Activated T-helper 1 cell treated with anti-CD3 and anti-CD28 coated beads, Interleukin-12 subunit alpha, Interleukin-12 subunit beta, Interleukin-2, Interleukin-4 antibody, amounts not matched to agents 30 ng/mL and 10 ng/mL and 1 ng/mL, durations not matched to agents 14 hours and 24 hours and 36 hours (primary cell): ENCODE measurements around the gene PCDHA3. TPM values are rescaled to one million over a fixed set of nuclear protein-coding genes. Genes with fewer than 3 reads are reported as not detected.
"Not testable (repeated sequence)": the region's sequence is repeated elsewhere in the genome, so short reads cannot be mapped to it uniquely, and the experiment has no call there.

ENCODE experiments used
- DNase-seq: peaks from one replicate; pipeline ENCODE4 v3.0.0; 2021; ENCODE audit warnings: low spot score
- H3K27ac Mint-ChIP-seq: one replicate; pipeline ENCODE4 v1.8.0; 2021; ENCODE audit warnings: mild to moderate bottlenecking, mixed read lengths
- H3K27me3 Mint-ChIP-seq: one replicate; pipeline ENCODE4 v1.8.0; 2022; ENCODE audit warnings: mild to moderate bottlenecking, moderate library complexity, mixed read lengths; ENCODE audit not compliant: insufficient read depth
- H3K36me3 Mint-ChIP-seq: one replicate; pipeline ENCODE4 v1.8.0; 2021; ENCODE audit warnings: low read depth, mixed read lengths
- H3K4me1 Mint-ChIP-seq: one replicate; pipeline ENCODE4 v1.8.0; 2021; ENCODE audit warnings: low read depth, mixed read lengths
- H3K4me3 Mint-ChIP-seq: one replicate; pipeline ENCODE4 v1.8.0; 2021; ENCODE audit warnings: mild to moderate bottlenecking, moderate library complexity, mixed read lengths
- H3K9me3 Mint-ChIP-seq: one replicate; pipeline ENCODE4 v1.8.0; 2021; ENCODE audit warnings: mixed read lengths
- intact Hi-C: fragments of 100-400 bp; cut with micrococcal nuclease; formaldehyde crosslinking; loops from one replicate; pipeline ENCODE4 v1.15.1; 2024
- total RNA-seq: library from RNA; stranded (reverse); gene quantifications from 2 replicates; pipeline ENCODE4 v1.2.3, GENCODE V29; 2022

Gene PCDHA3
- total RNA-seq, 1 donor from 2014 or later: not detected

GRCh38 chr5:140849831-140850634 lies 49.2 kb downstream of the PCDHA3 start:
- not testable (repeated sequence) for H3K27ac Mint-ChIP-seq, H3K36me3 Mint-ChIP-seq, H3K4me1 Mint-ChIP-seq, H3K4me3 Mint-ChIP-seq, H3K27me3 Mint-ChIP-seq, DNase-seq
- H3K9me3 Mint-ChIP-seq: peaks cover 22% of the 10 kb centered on the region
- intact Hi-C loops: loop anchor here (10.0 kb wide), 1 partner anchor 565 kb away; the partner anchor contains the start of genes PCDHGA10 and PCDHGB7

Other genes with a start within 250 kb of the PCDHA3 start
- 55.6 and 59.2 TPM in 2 replicates for gene SRA1, start 243.6 kb upstream of the PCDHA3 start, total RNA-seq
- 17.2 and 21.2 TPM in 2 replicates for gene APBB3, start 236.5 kb upstream of the PCDHA3 start, total RNA-seq
- gene SLC35A4, start 236.2 kb upstream of the PCDHA3 start, total RNA-seq: 94.3 and 107 TPM in 2 replicates
- 0.29 and 0.62 TPM in 2 replicates for gene CD14, start 167.9 kb upstream of the PCDHA3 start, total RNA-seq
- 43.2 and 43.6 TPM in 2 replicates for gene TMCO6, start 161.6 kb upstream of the PCDHA3 start, total RNA-seq
- gene NDUFA2, start 153.4 kb upstream of the PCDHA3 start, total RNA-seq: 63.4 and 63.8 TPM in 2 replicates
- gene IK, start 153.2 kb upstream of the PCDHA3 start, total RNA-seq: 115 and 118 TPM in 2 replicates
- 42.7 and 43.2 TPM in 2 replicates for gene WDR55, start 136.2 kb upstream of the PCDHA3 start, total RNA-seq
- 3.3 and 4.1 TPM in 2 replicates for gene DND1, start 127.5 kb upstream of the PCDHA3 start, total RNA-seq
- 112 and 114 TPM in 2 replicates for gene HARS1, start 109.7 kb upstream of the PCDHA3 start, total RNA-seq
- 31.2 and 32.7 TPM in 2 replicates for gene HARS2, start 109.6 kb upstream of the PCDHA3 start, total RNA-seq
- 68.0 and 71.2 TPM in 2 replicates for gene ZMAT2, start 100.6 kb upstream of the PCDHA3 start, total RNA-seq
- not detected in 2 replicates for gene PCDHA1, start 14.9 kb upstream of the PCDHA3 start, total RNA-seq
- gene PCDHA2, start 6.2 kb upstream of the PCDHA3 start, total RNA-seq: not detected in 2 replicates
- not detected in 2 replicates for gene PCDHA4, start 6.0 kb downstream of the PCDHA3 start, total RNA-seq
- gene PCDHA5, start 20.6 kb downstream of the PCDHA3 start, total RNA-seq: not detected in 2 replicates
- gene PCDHA6, start 26.9 kb downstream of the PCDHA3 start, total RNA-seq: not detected in 2 replicates
- gene PCDHA7, start 33.2 kb downstream of the PCDHA3 start, total RNA-seq: not detected in 2 replicates
- gene PCDHA8, start 40.1 kb downstream of the PCDHA3 start, total RNA-seq: not detected in 2 replicates
- gene PCDHA9, start 47.3 kb downstream of the PCDHA3 start, total RNA-seq: not detected in 2 replicates
- not detected in 2 replicates for gene PCDHA10, start 54.8 kb downstream of the PCDHA3 start, total RNA-seq
- not detected in 2 replicates for gene PCDHA11, start 67.9 kb downstream of the PCDHA3 start, total RNA-seq
- not detected in 2 replicates for gene PCDHA12, start 74.3 kb downstream of the PCDHA3 start, total RNA-seq
- gene PCDHA13, start 81.1 kb downstream of the PCDHA3 start, total RNA-seq: not detected in 2 replicates
- gene PCDHAC1, start 125.2 kb downstream of the PCDHA3 start, total RNA-seq: not detected in 2 replicates
- gene PCDHAC2, start 165.4 kb downstream of the PCDHA3 start, total RNA-seq: not detected in 2 replicates